ENCODE measurements around the gene CD68. TPM values are rescaled to one million over a fixed set of nuclear protein-coding genes. Genes with fewer than 3 reads are reported as not detected.

Gene CD68
- total RNA-seq, 1 donor from 2014 or later = 0.95 TPM

- Histone ChIP-seq H3K79me2 (ENCODE audit: low read depth) (peaks cover 33% of the 10 kb centered on the region), H3K9me3 (ENCODE audit: low read depth) (no peaks in the 10 kb centered on the region), H3K4me3 (no peak overlapping the region), H4K20me1 (ENCODE audit: low read depth) (peaks cover 17% of the 10 kb centered on the region), H3K4me1 (peaks cover 15% of the 10 kb centered on the region), H3F3A (ENCODE audit: low read depth) (peaks cover 57% of the 10 kb centered on the region), H3K27ac (peak overlapping the region; percentile 93), H3K9ac (no peak overlapping the region), H3K27me3 (no peaks in the 10 kb centered on the region), H3K4me2 (peak overlapping the region; percentile 19), H3K36me3 (no peaks in the 10 kb centered on the region), H2AFZ (replicated peaks) (no peak overlapping the region)
- peak overlapping the region; percentile 100 for H3K4me3 Mint-ChIP-seq
- no peak for TF ChIP-seq EZH2 (IDR thresholded peaks at IDR 0.05)
- TF ChIP-seq CTCF (IDR thresholded peaks at IDR 0.05) = no peak
- no peak for TF ChIP-seq EZH2phosphoT487 (IDR thresholded peaks at IDR 0.05)
- peaks cover 21% of the 10 kb centered on the region for H3K36me3 Mint-ChIP-seq
- H3K4me1 Mint-ChIP-seq = peaks cover 41% of the 10 kb centered on the region
- DNase-seq (ENCODE audit: low spot score) = no peak
- peaks cover 13% of the 10 kb centered on the region for H3K27me3 Mint-ChIP-seq (ENCODE audit: insufficient read depth, low read depth)
- peak overlapping the region; percentile 93 for H3K27ac Mint-ChIP-seq
- no peaks in the 10 kb centered on the region for H3K9me3 Mint-ChIP-seq
Observed at GRCh38 chr17:7582396-7583252, 3.2 kb downstream of the CD68 start.

GRCh38 chr17:7583253-7584109 is 4.0 kb downstream of the CD68 start, which contains the start of gene MPDU1:
MPDU1 (plus strand) TSS chr17:7583852; CDS start chr17:7583863, 11 bp downstream.
- H3K9me3 Mint-ChIP-seq = no peaks in the 10 kb centered on the region
- peak within 1 kb of the TSS; percentile 93 for H3K27ac ChIP-seq
- no peak for TF ChIP-seq EZH2phosphoT487 (IDR thresholded peaks at IDR 0.05)
- TF ChIP-seq EZH2 (IDR thresholded peaks at IDR 0.05) = no peak
- TF ChIP-seq CTCF (IDR thresholded peaks at IDR 0.05) = no peak
- H3K27me3 Mint-ChIP-seq (ENCODE audit: insufficient read depth, low read depth) = peaks cover 15% of the 10 kb centered on the region
- peak within 1 kb of the TSS; percentile 91 for H2AFZ ChIP-seq (replicated peaks)
- peaks cover 16% of the 10 kb centered on the region for H3K36me3 Mint-ChIP-seq
- peak within 1 kb of the TSS; percentile 100 for H3K4me3 Mint-ChIP-seq
- peaks cover 15% of the 10 kb centered on the region for H3K4me1 ChIP-seq
- H3K36me3 ChIP-seq = no peaks in the 10 kb centered on the region
- DNase-seq (ENCODE audit: low spot score) = peak; percentile 98
- H4K20me1 ChIP-seq (ENCODE audit: low read depth) = peaks cover 8% of the 10 kb centered on the region
- peak within 1 kb of the TSS; percentile 92 for H3K9ac ChIP-seq
- H3K27ac Mint-ChIP-seq = peak within 1 kb of the TSS; percentile 100
- H3K27me3 ChIP-seq = no peaks in the 10 kb centered on the region
- peaks cover 51% of the 10 kb centered on the region for H3F3A ChIP-seq (ENCODE audit: low read depth)
- peaks cover 34% of the 10 kb centered on the region for H3K79me2 ChIP-seq (ENCODE audit: low read depth)
- H3K9me3 ChIP-seq (ENCODE audit: low read depth) = no peaks in the 10 kb centered on the region
- H3K4me1 Mint-ChIP-seq = peaks cover 38% of the 10 kb centered on the region
- peak within 1 kb of the TSS; percentile 57 for H3K4me3 ChIP-seq
- H3K4me2 ChIP-seq = peak within 1 kb of the TSS; percentile 86

- no peak overlapping the region for H3K27ac ChIP-seq
- Mint-ChIP-seq H3K4me3 (no peak overlapping the region), H3K9me3 (no peaks in the 10 kb centered on the region), H3K4me1 (peaks cover 32% of the 10 kb centered on the region), H3K27ac (no peak overlapping the region), H3K27me3 (ENCODE audit: insufficient read depth, low read depth) (peaks cover 17% of the 10 kb centered on the region), H3K36me3 (peaks cover 20% of the 10 kb centered on the region)
- H3K27me3 ChIP-seq = no peaks in the 10 kb centered on the region
- TF ChIP-seq EZH2 (IDR thresholded peaks at IDR 0.05) (no peak), EZH2phosphoT487 (IDR thresholded peaks at IDR 0.05) (no peak), CTCF (IDR thresholded peaks at IDR 0.05) (peak; percentile 16)
- DNase-seq (ENCODE audit: low spot score) = no peak
- H3K4me3 ChIP-seq = no peak overlapping the region
- H3K4me1 ChIP-seq = peaks cover 40% of the 10 kb centered on the region
- H2AFZ ChIP-seq (replicated peaks) = no peak overlapping the region
- peaks cover 5% of the 10 kb centered on the region for H4K20me1 ChIP-seq (ENCODE audit: low read depth)
- no peaks in the 10 kb centered on the region for H3K9me3 ChIP-seq (ENCODE audit: low read depth)
- H3K36me3 ChIP-seq = no peaks in the 10 kb centered on the region
- H3F3A ChIP-seq (ENCODE audit: low read depth) = peaks cover 53% of the 10 kb centered on the region
- peaks cover 41% of the 10 kb centered on the region for H3K79me2 ChIP-seq (ENCODE audit: low read depth)
- no peak overlapping the region for H3K4me2 ChIP-seq
- no peak overlapping the region for H3K9ac ChIP-seq
Observed at GRCh38 chr17:7586673-7587419, 7.4 kb downstream of the CD68 start.
